Pulmonary artery endothelial cell (primary cell): Measurements from ENCODE around the gene ACSF2. TPM values are rescaled to one million over a fixed set of nuclear protein-coding genes. Genes with fewer than 3 reads are reported as not detected.
"Not testable (repeated sequence)": the region's sequence is repeated elsewhere in the genome, so short reads cannot be mapped to it uniquely, and the experiment has no call there.

Experiments
- DNase-seq: peaks from one replicate; pipeline ENCODE4 v3.0.0-alpha.2; 2011; ENCODE audit warnings: low read depth, low spot score
- total RNA-seq: library from RNA; depleted of rRNA; stranded (reverse); fragments of >200 nt; gene quantifications from 2 replicates; pipeline ENCODE4 v1.2.3, GENCODE V29; 2014

The ACSF2 gene
- total RNA-seq, 1 donor from 2014 or later, result 10.0 TPM

- DNase-seq, result no peak
Observed at GRCh38 chr17:50412188-50412732, 13.8 kb upstream of the ACSF2 start.

- no peak for DNase-seq
Observed at GRCh38 chr17:50414808-50415207, 11.2 kb upstream of the ACSF2 start.

GRCh38 chr17:50419577-50419976 lies 6.4 kb upstream of the ACSF2 start:
- DNase-seq, result not testable (repeated sequence)

GRCh38 chr17:50420419-50421112 lies 5.5 kb upstream of the ACSF2 start:
- no peak for DNase-seq

- DNase-seq, result no peak
Observed at GRCh38 chr17:50421308-50422051, 4.5 kb upstream of the ACSF2 start.

GRCh38 chr17:50422738-50423137 lies 3.3 kb upstream of the ACSF2 start:
- DNase-seq, result no peak

GRCh38 chr17:50423553-50424159 lies 2.4 kb upstream of the ACSF2 start:
- DNase-seq, result peak; percentile 45

GRCh38 chr17:50424246-50424995 lies 1.6 kb upstream of the ACSF2 start:
- no peak for DNase-seq

GRCh38 chr17:50424996-50425681 lies 879 bp upstream of the ACSF2 start:
- DNase-seq, result no peak

GRCh38 chr17:50426472-50426782 lies 409 bp downstream of the ACSF2 start:
- no peak for DNase-seq

GRCh38 chr17:50426814-50427787 lies 1.1 kb downstream of the ACSF2 start:
- no peak for DNase-seq

- DNase-seq, result not testable (repeated sequence)
Observed at GRCh38 chr17:50428126-50428525, 2.1 kb downstream of the ACSF2 start.

GRCh38 chr17:50428831-50429424 lies 2.9 kb downstream of the ACSF2 start:
- no peak for DNase-seq

GRCh38 chr17:50429793-50430192 lies 3.8 kb downstream of the ACSF2 start:
- no peak for DNase-seq

- DNase-seq, result no peak
Observed at GRCh38 chr17:50430821-50431618, 5.0 kb downstream of the ACSF2 start.

- DNase-seq, result no peak
Observed at GRCh38 chr17:50432125-50432762, 6.2 kb downstream of the ACSF2 start.

- no peak for DNase-seq
Observed at GRCh38 chr17:50437409-50437808, 11.4 kb downstream of the ACSF2 start.

- no peak for DNase-seq
Observed at GRCh38 chr17:50439008-50439407, 13.0 kb downstream of the ACSF2 start.
